Esophagus squamous epithelium (tissue), 4 donors: Measurements from ENCODE around the gene NUFIP1.

Experiments used
- POLR2A ChIP-seq, 4 donors: fragments of 450-650 bp; IDR thresholded peaks; one replicate each; pipeline ENCODE4 v1.6.1; 2017; ENCODE audit warnings: antibody characterized with exemption in 4 of 4, mild to moderate bottlenecking in 4 of 4, moderate library complexity in 3 of 4
- TF ChIP-seq, protein P1 (sequence below), 6 experiments: fragments of 450-650 bp in 4 of 6; fragments of 200-600 bp in 2 of 6; sonication (generic) in 2 of 6; IDR thresholded peaks; one replicate each; pipeline ENCODE4 v1.5.1; 2016 to 2019; ENCODE audit warnings: antibody characterized with exemption in 6 of 6, mild to moderate bottlenecking in 4 of 6, moderate library complexity in 4 of 6

GRCh38 chr13:44976196-44976595 is 13.1 kb downstream of the NUFIP1 start:
- TF ChIP-seq, protein P1, sequence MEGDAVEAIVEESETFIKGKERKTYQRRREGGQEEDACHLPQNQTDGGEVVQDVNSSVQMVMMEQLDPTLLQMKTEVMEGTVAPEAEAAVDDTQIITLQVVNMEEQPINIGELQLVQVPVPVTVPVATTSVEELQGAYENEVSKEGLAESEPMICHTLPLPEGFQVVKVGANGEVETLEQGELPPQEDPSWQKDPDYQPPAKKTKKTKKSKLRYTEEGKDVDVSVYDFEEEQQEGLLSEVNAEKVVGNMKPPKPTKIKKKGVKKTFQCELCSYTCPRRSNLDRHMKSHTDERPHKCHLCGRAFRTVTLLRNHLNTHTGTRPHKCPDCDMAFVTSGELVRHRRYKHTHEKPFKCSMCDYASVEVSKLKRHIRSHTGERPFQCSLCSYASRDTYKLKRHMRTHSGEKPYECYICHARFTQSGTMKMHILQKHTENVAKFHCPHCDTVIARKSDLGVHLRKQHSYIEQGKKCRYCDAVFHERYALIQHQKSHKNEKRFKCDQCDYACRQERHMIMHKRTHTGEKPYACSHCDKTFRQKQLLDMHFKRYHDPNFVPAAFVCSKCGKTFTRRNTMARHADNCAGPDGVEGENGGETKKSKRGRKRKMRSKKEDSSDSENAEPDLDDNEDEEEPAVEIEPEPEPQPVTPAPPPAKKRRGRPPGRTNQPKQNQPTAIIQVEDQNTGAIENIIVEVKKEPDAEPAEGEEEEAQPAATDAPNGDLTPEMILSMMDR (IDR thresholded peaks at IDR 0.05): no peak
- no peak for TF ChIP-seq POLR2A (IDR thresholded peaks at IDR 0.05)
